HG03571 (cell line): ENCODE results near the gene MT1B.

ENCODE experiments used
- ATAC-seq: cut with Tn5 transposase; IDR thresholded peaks from one replicate; pipeline ENCODE4 v1.9.1; 2021; ENCODE audit not compliant: unreplicated experiment

MT1B gene

GRCh38 chr16:56636616-56637413, 14.9 kb upstream of the MT1B start:
- ATAC-seq = no peak

DNA sequence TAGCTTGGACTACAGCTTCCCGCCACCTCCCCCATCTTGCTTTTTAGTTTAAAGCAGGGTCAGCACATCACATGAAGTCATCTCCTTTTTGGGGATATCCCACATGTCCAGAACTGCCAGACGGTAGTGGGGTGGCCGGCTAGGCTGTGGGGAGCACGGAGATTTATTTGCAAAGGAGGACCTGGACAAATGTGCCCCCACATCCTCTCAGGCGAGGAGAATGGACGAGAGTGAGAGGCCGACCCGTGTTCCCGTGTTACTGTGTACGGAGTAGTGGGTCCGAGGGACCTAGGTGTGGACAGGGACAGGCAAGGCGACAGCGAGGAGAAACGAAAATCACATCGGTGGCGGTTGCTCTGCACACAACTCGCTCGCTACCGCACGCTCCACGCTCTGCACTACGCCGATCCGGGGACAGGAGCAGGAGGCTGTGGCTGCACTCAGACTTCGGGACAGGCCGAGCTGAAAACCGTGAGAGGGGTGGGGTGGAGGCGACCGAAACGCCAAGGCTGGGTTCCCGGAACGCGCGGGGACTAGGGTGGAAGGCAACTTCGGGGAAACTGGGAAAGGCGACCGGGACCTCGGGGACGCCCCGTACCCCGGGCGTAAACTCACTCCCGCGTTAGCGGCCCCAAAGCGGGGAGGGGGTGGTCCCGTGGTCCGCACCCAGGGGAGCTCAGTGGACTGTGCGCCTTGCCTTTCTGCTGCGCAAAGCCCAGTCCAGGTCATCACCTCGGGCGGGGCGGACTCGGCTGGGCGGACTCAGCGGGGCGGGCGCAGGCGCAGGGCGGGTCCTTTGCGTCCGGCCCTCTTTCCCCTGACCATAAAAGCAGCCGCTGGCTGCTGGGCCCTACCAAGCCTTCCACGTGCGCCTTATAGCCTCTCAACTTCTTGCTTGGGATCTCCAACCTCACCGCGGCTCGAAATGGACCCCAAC, 13.6 kb upstream of the MT1B start, which contains the start of gene MT1A:
Gene MT1A (plus strand): TSS at position 853 of the 937 bp plus-strand sequence. CDS start 73 bp downstream, at position 926.
- ATAC-seq = no peak

DNA sequence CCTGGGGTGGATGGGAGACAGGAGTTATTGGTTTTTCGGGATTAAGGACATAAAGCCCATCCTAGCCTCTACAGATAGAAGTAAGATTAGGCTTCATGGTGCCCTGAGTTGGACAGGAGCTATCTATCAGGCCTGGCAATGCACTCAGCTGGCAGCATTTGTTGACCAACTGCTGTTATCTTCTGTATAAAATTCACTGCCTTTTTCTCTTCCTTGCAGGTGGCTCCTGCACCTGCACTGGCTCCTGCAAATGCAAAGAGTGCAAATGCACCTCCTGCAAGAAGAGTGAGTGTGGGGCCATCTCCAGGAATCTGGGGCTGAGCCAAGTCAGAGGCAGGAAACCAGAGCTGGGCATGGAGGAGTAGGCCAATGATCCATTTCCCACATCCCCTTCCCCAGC, 12.6 kb upstream of the MT1B start:
- ATAC-seq = no peak

DNA sequence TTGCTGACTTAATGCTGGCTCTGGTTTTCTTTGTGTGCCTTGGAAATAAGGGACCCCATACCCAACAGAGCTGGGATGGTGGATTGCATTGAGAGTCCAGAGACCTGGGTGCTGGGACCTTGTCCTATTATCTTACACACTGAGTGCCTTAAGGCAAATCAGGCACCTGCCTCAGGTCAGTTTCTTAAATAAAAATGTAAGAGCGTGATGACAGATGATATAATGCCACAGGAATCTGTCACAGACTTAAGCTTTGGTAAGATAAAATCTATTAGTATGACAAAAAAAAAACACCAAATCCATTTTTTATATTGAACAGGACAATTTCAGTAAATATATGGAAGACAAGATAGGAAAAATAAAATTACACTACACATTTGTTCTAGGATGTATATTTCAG, 11.6 kb upstream of the MT1B start:
- ATAC-seq = no peak

DNA sequence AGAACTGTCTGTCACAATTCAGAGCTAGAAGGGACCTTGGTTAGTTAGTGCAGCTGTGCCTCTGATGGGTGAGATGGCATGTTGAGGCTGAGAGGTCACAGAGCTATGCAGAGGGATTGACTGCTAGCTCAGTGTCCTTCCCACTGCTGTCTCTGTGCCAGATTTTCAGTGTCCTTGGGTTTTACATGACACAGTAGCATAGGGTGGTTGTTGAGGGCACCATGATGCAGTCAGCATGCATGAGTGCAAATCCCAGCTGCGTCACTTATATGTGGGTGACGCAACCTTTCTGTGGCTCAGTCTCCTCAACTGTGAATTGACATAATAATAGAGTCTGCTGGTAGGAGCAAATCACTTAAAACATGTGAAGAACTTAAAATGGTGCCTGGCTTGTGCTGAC, 10.5 kb upstream of the MT1B start:
- no peak for ATAC-seq

DNA sequence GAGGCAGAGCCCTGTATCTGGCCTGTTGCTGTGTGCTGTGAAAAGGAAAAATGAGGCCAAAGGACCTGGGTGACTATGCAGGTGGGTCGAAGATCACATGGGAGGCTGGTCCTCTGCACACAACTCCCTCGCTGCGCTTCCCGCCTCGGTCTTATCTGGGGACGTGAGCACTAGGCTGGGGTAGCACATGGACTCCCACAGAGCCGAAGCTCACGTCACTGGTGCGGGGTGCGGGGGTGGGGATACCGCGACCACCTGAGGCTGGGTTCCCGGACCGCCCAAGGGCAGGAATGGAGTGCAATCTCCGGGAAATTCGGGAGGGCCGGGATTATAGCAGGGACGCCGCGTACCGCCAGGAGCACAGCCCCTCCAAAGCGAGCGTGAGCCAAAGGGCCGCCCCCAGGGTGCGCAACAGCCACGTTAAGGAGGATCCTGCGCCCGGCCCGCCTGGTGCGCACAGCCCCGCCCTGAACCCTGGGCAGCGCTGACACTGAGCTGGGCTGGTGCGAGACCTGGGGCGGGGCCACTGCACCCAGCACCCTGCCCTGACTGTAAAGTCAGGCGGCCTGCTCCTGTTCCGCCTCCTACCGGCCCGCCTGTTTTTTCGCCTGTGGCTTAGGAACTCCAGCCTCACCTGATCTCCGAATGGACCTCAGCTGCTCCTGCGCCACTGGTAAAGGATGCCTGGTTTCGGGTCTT, 8.5 kb upstream of the MT1B start:
- no peak for ATAC-seq

- ATAC-seq = no peak
Measured at GRCh38 chr16:56643833-56644232, 7.9 kb upstream of the MT1B start.

DNA sequence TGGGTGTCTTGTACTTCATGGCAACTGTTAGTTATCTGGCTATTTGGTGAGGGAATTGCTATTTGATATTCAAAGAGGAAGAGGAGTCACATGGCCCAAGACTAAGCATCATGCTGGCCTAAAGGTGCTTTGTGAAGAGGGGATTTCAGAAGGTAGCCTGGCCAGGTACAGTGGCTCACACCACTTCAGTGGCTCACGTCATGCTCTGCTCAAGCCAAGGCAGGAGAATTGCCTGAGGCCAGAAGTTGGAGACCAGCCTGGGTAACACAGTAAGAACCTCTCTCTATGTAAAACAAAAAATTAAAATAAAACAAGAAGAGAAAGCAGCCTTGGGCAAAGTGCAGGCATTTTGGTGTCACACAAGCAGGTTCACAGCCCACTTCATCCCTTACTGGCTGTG, 6.4 kb upstream of the MT1B start:
- no peak for ATAC-seq

- no peak for ATAC-seq
Measured at GRCh38 chr16:56645838-56646237, 5.8 kb upstream of the MT1B start.

- no peak for ATAC-seq
Measured at GRCh38 chr16:56647641-56648431, 3.9 kb upstream of the MT1B start.

DNA sequence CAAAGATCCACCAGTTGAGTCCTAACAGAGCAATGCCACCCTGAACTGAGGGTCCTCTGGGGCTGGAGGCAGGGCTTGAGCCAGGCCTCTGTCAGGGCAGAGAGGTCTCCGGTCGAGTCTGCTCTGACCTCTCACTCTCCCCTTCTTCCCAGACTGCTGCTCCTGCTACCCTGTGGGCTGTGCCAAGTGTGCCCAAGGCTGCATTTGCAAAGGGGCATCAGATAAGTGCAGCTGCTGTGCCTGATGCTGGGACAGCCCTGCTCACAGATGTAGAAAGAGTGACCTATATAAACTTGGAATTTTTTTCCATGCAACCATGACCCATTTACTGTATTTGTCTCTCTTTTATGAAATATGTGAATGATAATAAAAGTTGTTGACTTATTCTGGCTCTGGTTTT, 2.4 kb upstream of the MT1B start:
- no peak for ATAC-seq

DNA sequence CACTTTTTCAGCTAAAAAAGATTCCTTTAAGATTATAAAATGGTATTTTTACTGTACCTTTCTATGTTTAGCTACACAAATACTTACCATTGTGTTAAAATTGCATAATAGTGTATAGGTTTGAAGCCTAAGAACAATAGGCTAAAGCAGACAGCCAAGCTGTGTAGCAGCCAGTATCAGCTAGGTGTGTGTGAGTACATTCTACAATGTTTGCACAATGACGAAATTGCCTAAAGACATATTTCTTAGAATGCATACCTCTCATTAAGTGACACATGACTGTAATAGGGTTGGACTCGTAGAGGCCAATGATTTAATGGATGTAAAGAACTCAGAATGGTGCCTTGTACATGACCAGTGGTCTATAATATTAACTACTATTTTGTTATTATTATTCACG, 1.9 kb upstream of the MT1B start:
- no peak for ATAC-seq

DNA sequence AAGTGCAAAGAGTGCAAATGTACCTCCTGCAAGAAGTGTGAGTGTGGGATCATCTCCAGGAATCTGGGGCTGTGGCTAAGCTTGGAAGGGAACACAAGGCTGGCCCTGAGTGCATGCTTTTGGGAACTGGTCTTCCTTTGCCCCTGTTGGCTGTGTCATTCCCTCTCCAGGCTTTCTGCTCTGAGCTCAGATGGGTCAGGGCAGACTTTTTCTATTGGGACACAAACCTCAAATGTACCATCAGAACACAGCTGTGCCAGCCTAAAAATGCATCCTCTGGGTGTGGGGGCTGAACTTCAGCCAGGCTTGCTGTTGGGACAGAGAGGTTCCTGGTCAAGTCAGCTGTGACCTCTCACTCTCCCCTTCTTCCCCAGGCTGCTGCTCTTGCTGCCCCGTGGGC, 914 bp downstream of the MT1B start:
- no peak for ATAC-seq

- ATAC-seq = no peak
Measured at GRCh38 chr16:56653218-56653617, 1.5 kb downstream of the MT1B start.

DNA sequence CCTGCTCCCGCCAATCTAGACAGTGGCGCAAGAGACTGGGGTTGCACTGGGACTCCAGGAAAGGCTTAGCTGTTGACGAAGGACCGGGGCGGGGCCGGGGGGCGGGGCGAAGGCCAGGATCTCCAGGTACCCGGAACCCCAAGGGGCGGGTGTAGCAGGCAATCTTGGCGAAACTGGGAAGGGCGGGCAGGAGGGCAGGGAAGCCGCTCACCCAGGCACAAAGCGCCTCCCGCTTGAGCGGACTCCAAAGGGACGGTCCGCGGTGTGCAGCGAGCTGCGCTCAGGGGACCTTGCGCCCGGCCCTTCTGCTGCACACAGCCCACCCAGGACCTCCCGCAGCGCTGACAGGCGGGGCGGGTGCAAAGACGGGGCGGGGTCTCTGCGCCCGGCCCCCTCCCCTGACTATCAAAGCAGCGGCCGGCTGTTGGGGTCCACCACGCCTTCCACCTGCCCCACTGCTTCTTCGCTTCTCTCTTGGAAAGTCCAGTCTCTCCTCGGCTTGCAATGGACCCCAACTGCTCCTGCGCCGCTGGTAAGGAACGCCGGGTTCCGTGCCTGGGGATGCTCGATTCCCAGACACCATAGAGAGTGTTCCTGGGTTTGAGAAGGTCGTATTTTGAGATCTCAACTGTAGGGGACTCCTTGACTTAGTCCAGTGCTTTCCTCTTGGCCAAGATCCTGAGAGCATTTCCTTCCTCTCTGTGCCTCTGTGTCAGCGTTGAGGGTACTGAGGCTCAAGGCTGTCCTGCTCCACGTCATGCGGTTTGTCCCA, 6.1 kb downstream of the MT1B start, which contains the start of gene MT1F:
Gene MT1F (plus strand): TSS at position 405 of the 772 bp plus-strand sequence. CDS start 100 bp downstream, at position 505.
- ATAC-seq = no peak

- ATAC-seq = no peak
Measured at GRCh38 chr16:56658327-56658875, 6.7 kb downstream of the MT1B start.

DNA sequence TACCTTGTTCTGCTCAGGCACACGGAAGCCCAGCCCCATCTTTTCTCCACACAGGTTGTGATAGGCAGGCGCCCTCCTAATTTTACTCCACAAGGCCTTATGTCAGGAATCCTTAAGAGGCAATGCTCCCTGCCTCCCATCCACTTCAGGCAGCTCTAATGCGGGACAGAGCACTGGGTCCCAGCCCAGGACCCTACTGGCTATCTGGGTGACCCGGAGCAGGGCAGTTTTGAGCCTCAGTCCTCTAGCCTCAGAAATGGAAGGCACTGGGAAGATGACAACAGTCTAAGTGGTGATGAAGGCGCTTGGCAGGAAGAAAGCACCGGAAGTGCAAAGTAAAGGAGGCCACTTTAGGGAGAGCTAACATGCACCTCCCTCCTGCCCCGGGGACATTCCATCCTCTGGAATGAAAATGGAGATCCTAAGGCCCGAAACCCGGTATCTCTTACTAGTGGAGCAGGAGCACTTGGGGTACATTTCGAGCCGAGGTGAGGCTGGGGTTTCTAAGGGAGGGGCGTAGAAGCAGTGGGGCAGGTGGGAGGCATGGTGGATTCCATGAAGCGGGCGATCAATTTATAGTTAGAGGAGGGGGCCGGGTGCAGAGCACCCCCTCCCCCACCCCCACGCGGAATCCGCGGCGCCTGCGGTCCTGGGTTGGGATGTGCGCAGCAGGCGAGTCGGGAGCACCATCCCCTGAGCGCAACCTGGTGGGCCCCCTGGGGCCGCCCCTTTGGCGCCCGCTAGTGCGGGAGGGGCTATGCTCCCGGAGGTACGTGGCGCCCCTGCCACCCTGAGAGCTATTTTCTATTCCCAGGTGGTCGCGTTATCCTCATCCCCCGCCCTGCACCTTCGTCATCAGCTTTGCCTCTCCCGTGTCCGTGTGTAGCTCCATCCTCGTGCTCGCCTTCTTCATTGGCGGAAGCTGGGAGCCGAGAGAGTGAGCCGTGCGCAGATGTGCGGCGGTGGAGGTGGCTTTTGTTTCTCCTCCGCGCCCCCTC, 11.0 kb downstream of the MT1B start:
- no peak for ATAC-seq

- ATAC-seq = no peak
Measured at GRCh38 chr16:56664506-56664905, 12.8 kb downstream of the MT1B start.
